ENCODE measurements around the gene GAMT. TPM values are rescaled to one million over a fixed set of nuclear protein-coding genes. Genes with fewer than 3 reads are reported as not detected.

GAMT gene
- total RNA-seq, 1 experiment from 2014 or later = 27.7 TPM

DNA sequence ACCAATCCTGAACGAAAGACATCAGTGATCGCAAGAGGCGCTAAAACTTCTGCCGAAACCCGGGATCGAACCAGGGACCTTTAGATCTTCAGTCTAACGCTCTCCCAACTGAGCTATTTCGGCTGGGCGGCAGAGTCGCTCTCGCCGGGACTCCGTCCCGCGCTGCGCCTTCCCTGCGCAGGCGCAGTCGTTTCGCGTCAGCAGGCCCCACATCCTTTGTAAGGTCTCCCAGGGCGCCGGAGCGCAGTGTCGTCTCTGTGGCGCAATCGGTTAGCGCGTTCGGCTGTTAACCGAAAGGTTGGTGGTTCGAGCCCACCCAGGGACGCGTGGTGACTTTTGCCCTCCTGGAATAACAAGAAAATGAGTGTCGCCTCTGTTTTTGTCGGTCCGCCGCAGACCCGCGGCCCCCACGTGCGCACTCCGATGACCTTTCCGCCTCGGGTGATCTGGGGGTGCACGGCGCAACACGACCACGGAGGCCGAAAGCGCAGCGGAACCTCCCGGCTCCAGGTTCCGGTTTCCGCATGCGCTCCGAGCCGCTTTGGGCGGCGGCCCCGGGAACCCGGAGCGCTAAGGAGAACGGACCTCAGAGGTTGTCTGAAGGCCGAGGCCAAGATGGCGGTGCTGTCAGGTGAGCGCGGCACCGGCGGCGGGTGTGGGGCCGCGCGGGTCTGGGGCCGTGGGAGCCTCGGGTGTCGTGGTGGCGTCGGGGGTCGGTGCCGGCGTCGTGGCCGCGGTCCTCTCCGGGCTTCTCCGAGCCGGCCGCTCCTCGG, 17.8 kb downstream of the GAMT start, which contains the start of gene NDUFS7 (continued):
- TF ChIP-seq ATF6 (CRISPR knock-in tag; IDR thresholded peaks at IDR 0.05) (no peak), ZNF317 (CRISPR knock-in tag; IDR thresholded peaks at IDR 0.05; ENCODE audit: borderline replicate concordance, low read depth) (no peak), ZBTB43 (CRISPR knock-in tag; IDR thresholded peaks at IDR 0.05) (peak; percentile 83), CBFB (CRISPR knock-in tag; IDR thresholded peaks at IDR 0.05; ENCODE audit: low read depth) (peak; percentile 95), OVOL2 (CRISPR knock-in tag; IDR thresholded peaks at IDR 0.05; ENCODE audit: borderline replicate concordance) (no peak; the same call in 1 of the 2 replicates), NFYB (CRISPR knock-in tag; conservative IDR thresholded peaks at IDR 0.05; ENCODE audit: low read depth) (peak; percentile 35), E2F4 (CRISPR knock-in tag; IDR thresholded peaks at IDR 0.05; ENCODE audit: borderline replicate concordance, low read depth) (no peak), E2F1 (CRISPR knock-in tag; IDR thresholded peaks at IDR 0.05) (0 out of 2 replicates have a peak, but pooled peaks have one; percentile 37), JUN (CRISPR knock-in tag; IDR thresholded peaks at IDR 0.05) (peak; percentile 64; the same call in 1 of the 2 replicates), USF2 (CRISPR knock-in tag; IDR thresholded peaks at IDR 0.05) (peak; percentile 71), ETV6 (CRISPR knock-in tag; IDR thresholded peaks at IDR 0.05) (peak; percentile 91), ZNF396 (CRISPR knock-in tag; IDR thresholded peaks at IDR 0.05; ENCODE audit: borderline replicate concordance) (peak; percentile 62; the same call in 1 of the 2 replicates), CREB1 (CRISPR knock-in tag; IDR thresholded peaks at IDR 0.05) (no peak), CDX4 (CRISPR knock-in tag; IDR thresholded peaks at IDR 0.05; ENCODE audit: borderline replicate concordance) (no peak), USF1 (CRISPR knock-in tag; IDR thresholded peaks at IDR 0.05) (peak; percentile 74), PRRX2 (CRISPR knock-in tag; IDR thresholded peaks at IDR 0.05) (peak; percentile 76; the same call in 1 of the 2 replicates), CREM (CRISPR knock-in tag; IDR thresholded peaks at IDR 0.05) (peak; percentile 88), ZNF138 (CRISPR knock-in tag; conservative IDR thresholded peaks at IDR 0.05) (no peak)
- TF ChIP-seq, protein P1, sequence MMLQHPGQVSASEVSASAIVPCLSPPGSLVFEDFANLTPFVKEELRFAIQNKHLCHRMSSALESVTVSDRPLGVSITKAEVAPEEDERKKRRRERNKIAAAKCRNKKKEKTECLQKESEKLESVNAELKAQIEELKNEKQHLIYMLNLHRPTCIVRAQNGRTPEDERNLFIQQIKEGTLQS (CRISPR knock-in tag; conservative IDR thresholded peaks at IDR 0.05) = no peak
- TF ChIP-seq, protein P2, sequence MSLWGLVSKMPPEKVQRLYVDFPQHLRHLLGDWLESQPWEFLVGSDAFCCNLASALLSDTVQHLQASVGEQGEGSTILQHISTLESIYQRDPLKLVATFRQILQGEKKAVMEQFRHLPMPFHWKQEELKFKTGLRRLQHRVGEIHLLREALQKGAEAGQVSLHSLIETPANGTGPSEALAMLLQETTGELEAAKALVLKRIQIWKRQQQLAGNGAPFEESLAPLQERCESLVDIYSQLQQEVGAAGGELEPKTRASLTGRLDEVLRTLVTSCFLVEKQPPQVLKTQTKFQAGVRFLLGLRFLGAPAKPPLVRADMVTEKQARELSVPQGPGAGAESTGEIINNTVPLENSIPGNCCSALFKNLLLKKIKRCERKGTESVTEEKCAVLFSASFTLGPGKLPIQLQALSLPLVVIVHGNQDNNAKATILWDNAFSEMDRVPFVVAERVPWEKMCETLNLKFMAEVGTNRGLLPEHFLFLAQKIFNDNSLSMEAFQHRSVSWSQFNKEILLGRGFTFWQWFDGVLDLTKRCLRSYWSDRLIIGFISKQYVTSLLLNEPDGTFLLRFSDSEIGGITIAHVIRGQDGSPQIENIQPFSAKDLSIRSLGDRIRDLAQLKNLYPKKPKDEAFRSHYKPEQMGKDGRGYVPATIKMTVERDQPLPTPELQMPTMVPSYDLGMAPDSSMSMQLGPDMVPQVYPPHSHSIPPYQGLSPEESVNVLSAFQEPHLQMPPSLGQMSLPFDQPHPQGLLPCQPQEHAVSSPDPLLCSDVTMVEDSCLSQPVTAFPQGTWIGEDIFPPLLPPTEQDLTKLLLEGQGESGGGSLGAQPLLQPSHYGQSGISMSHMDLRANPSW (CRISPR knock-in tag; conservative IDR thresholded peaks at IDR 0.05; ENCODE audit: low read depth) = no peak
- TF ChIP-seq, protein P3, sequence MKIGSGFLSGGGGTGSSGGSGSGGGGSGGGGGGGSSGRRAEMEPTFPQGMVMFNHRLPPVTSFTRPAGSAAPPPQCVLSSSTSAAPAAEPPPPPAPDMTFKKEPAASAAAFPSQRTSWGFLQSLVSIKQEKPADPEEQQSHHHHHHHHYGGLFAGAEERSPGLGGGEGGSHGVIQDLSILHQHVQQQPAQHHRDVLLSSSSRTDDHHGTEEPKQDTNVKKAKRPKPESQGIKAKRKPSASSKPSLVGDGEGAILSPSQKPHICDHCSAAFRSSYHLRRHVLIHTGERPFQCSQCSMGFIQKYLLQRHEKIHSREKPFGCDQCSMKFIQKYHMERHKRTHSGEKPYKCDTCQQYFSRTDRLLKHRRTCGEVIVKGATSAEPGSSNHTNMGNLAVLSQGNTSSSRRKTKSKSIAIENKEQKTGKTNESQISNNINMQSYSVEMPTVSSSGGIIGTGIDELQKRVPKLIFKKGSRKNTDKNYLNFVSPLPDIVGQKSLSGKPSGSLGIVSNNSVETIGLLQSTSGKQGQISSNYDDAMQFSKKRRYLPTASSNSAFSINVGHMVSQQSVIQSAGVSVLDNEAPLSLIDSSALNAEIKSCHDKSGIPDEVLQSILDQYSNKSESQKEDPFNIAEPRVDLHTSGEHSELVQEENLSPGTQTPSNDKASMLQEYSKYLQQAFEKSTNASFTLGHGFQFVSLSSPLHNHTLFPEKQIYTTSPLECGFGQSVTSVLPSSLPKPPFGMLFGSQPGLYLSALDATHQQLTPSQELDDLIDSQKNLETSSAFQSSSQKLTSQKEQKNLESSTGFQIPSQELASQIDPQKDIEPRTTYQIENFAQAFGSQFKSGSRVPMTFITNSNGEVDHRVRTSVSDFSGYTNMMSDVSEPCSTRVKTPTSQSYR (CRISPR knock-in tag; IDR thresholded peaks at IDR 0.05) = no peak
